Measurements from ENCODE around the gene NHERF1. TPM values are rescaled to one million over a fixed set of nuclear protein-coding genes. Genes with fewer than 3 reads are reported as not detected.

The NHERF1 gene
- total and polyA plus RNA-seq, 2 donors from 2014 or later, result 71.3 to 448 TPM

DNA sequence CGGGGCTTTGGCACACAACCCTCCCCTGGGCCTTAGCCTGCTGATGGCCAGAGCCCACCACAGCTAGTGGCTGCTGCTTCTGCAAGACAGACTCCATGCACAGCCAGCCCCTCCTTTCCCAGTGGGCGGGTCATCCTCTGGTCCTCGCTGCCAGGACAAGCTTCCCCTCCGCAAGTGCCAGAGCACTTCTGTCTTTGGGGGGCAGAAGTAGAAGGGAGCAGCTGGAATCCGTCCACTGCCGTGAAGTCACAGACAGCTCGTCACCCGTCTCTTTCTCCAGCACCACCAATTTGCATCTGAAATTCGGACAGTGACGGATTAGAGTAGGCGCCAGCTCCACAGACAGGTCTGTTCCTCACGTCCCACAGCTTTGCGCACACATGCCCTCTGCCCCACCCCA is 59.0 kb downstream of the NHERF1 start:
- Histone ChIP-seq H3K4me1 (ENCODE audit: control insufficient read depth in 2 of 3, insufficient read depth in 2 of 3, low read depth in 1 of 3, low read length in 3 of 3) (no peaks in the 10 kb centered on the region), H3K9me3 (ENCODE audit: control insufficient read depth in 2 of 3, insufficient read depth in 1 of 3, low read length in 3 of 3) (no peaks in the 10 kb centered on the region), H3K27ac (ENCODE audit: low read depth in 2 of 2, low read length in 2 of 2) (no peak overlapping the region), H3K9ac (ENCODE audit: low read length in 3 of 3) (no peak overlapping the region), H3K27me3 (ENCODE audit: control insufficient read depth, insufficient read depth, low read length) (no peaks in the 10 kb centered on the region), H3K4me3 (ENCODE audit: low read length in 3 of 3) (no peak overlapping the region), H3K36me3 (ENCODE audit: control insufficient read depth in 2 of 3, insufficient read depth in 3 of 3, low read length in 3 of 3) (no peaks in the 10 kb centered on the region)
- FAIRE-seq (no peak), DNase-seq (no peak)
- TF ChIP-seq, protein P1, sequence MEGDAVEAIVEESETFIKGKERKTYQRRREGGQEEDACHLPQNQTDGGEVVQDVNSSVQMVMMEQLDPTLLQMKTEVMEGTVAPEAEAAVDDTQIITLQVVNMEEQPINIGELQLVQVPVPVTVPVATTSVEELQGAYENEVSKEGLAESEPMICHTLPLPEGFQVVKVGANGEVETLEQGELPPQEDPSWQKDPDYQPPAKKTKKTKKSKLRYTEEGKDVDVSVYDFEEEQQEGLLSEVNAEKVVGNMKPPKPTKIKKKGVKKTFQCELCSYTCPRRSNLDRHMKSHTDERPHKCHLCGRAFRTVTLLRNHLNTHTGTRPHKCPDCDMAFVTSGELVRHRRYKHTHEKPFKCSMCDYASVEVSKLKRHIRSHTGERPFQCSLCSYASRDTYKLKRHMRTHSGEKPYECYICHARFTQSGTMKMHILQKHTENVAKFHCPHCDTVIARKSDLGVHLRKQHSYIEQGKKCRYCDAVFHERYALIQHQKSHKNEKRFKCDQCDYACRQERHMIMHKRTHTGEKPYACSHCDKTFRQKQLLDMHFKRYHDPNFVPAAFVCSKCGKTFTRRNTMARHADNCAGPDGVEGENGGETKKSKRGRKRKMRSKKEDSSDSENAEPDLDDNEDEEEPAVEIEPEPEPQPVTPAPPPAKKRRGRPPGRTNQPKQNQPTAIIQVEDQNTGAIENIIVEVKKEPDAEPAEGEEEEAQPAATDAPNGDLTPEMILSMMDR (IDR thresholded peaks at IDR 0.05; ENCODE audit: borderline replicate concordance, extremely low read depth, insufficient read depth), result no peak
- intact Hi-C loops (cut with DNase I), result no loop called here

DNA sequence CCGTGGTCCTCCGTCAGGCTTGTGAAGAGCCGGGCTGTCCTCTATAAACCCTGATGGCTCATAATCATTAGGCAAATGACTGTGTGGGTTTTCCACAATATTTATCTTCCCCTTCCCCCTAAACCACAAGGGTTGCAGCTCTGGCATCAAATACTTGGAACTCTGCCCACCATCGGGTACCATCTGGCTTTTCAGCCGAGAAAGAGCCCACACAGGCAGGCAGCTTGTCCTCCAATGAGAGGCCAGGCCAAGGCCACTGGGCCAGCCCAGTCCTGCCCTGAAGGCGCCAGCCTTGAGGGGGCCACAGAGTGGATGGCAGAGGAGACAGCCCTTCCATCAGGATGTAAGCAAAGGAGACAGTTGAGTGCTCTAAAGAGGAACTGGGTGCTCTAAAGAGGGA is 59.5 kb downstream of the NHERF1 start:
- Histone ChIP-seq H3K9ac (ENCODE audit: low read length in 3 of 3) (no peak overlapping the region), H3K4me1 (ENCODE audit: control insufficient read depth in 2 of 3, insufficient read depth in 2 of 3, low read depth in 1 of 3, low read length in 3 of 3) (no peaks in the 10 kb centered on the region), H3K27ac (ENCODE audit: low read depth in 2 of 2, low read length in 2 of 2) (no peak overlapping the region), H3K9me3 (ENCODE audit: control insufficient read depth in 2 of 3, insufficient read depth in 1 of 3, low read length in 3 of 3) (no peaks in the 10 kb centered on the region), H3K4me3 (ENCODE audit: low read length in 3 of 3) (no peak overlapping the region), H3K27me3 (ENCODE audit: control insufficient read depth, insufficient read depth, low read length) (no peaks in the 10 kb centered on the region), H3K36me3 (ENCODE audit: control insufficient read depth in 2 of 3, insufficient read depth in 3 of 3, low read length in 3 of 3) (no peaks in the 10 kb centered on the region)
- intact Hi-C loops (cut with DNase I), result no loop called here
- no peak for FAIRE-seq
- no peak for DNase-seq
- TF ChIP-seq, protein P1 (IDR thresholded peaks at IDR 0.05; ENCODE audit: borderline replicate concordance, extremely low read depth, insufficient read depth), result no peak

DNA sequence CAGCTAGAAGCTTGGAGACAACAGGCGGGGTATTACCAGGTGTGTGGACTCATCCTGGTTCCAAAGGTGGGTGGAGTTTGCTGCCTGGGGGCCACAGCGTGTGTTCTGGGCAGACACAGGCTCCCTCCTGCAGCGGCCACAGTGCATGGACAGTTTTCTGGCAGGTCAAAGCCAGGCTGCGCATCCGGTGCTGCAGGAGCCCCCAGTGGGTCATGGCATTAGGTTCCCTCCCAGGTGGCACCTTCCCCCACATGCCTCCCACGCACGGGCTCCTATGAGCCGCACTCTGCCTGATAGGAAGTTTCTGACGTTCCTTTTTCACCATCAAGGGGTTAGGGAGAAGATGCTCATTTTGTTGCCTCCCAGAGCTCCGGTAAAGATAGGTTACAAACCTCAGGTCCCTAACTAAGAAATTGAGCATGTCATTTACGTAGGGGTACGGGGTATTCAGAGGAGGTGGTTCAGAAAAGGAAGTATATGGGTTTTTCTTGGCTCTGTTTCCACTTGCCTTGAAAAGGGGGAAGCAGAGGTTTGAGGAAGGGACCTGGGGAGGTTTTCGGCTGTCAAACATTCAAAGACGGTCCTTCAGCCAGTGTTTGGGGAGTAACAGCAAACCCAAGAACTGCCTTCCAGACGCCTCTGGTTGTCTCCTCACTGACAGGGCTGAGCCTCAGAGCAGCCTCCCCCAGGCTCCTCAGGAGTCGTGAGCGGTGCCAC is 60.4 kb downstream of the NHERF1 start:
- DNase-seq (peak in 1 of 5 donors; percentile 52), FAIRE-seq (no peak)
- no peaks in the 10 kb centered on the region for H3K4me1 ChIP-seq (ENCODE audit: control insufficient read depth in 2 of 3, insufficient read depth in 2 of 3, low read depth in 1 of 3, low read length in 3 of 3)

More for the DNA sequence above, 60.4 kb downstream of the NHERF1 start:
- Histone ChIP-seq H3K27me3 (ENCODE audit: control insufficient read depth, insufficient read depth, low read length) (no peaks in the 10 kb centered on the region), H3K27ac (ENCODE audit: low read depth in 2 of 2, low read length in 2 of 2) (no peak overlapping the region), H3K4me3 (ENCODE audit: low read length in 3 of 3) (no peak overlapping the region), H3K36me3 (ENCODE audit: control insufficient read depth in 2 of 3, insufficient read depth in 3 of 3, low read length in 3 of 3) (no peaks in the 10 kb centered on the region), H3K9ac (ENCODE audit: low read length in 3 of 3) (no peak overlapping the region), H3K9me3 (ENCODE audit: control insufficient read depth in 2 of 3, insufficient read depth in 1 of 3, low read length in 3 of 3) (no peaks in the 10 kb centered on the region)
- intact Hi-C loops (cut with DNase I), result no loop called here
- TF ChIP-seq, protein P1 (IDR thresholded peaks at IDR 0.05; ENCODE audit: borderline replicate concordance, extremely low read depth, insufficient read depth), result no peak
